Measurements from ENCODE around the gene KCNQ1OT1.

DNA sequence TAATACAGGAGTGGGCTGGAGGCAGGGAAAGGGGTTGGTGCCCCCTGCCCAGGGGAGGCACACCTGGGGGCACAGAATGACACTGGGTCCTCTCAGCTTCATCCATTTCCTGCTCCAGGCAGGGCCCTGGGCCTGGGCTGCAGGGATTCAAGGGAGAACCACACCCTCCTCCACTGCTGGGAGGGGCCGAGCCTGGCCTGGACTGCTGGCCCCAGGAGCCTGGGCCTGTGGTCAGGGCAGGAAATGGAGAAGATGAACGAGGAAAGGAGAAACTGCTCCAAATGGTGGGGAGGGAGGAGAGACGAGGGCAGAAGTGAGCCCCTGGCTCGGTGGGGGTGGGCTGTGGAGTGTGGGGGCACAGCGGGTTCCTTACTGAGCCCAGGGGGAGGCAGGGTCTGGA lies 38.1 kb upstream of the KCNQ1OT1 start:
- no peak for TF ChIP-seq CTCF (IDR thresholded peaks at IDR 0.05)
- no peak for TF ChIP-seq POLR2A (IDR thresholded peaks at IDR 0.05)

Measured in esophagus squamous epithelium (tissue), 4 donors.